GM23338 (cell line): ENCODE results near the gene TEKTIP1. TPM values are rescaled to one million over a fixed set of nuclear protein-coding genes. Genes with fewer than 3 reads are reported as not detected.

Experiments
- ATAC-seq: fragments of 200-7000 bp; cut with Tn5 transposase; 3 replicates; pipeline ENCODE4 v1.9.1; 2020
- DNase-seq: peaks from one replicate; pipeline ENCODE4 v3.0.0-alpha.2; 2015; ENCODE audit warnings: low spot score
- H2AFZ ChIP-seq: fragments of 200-600 bp; sonication (generic); 2 replicates; pipeline ENCODE4 v1.8.0; 2016; ENCODE audit warnings: antibody characterized with exemption, mild to moderate bottlenecking, moderate library complexity
- H3F3A ChIP-seq: fragments of 200-600 bp; sonication (generic); replicated peaks from 2 replicates; pipeline ENCODE4 v1.8.0; 2017; ENCODE audit warnings: antibody characterized with exemption, mixed run types, low read depth
- H3K27ac ChIP-seq: fragments of 200-600 bp; sonication (generic); 2 replicates; pipeline ENCODE4 v1.6.1; 2016; ENCODE audit warnings: low read depth
- H3K27me3 ChIP-seq: fragments of 200-600 bp; sonication (generic); 2 replicates; pipeline ENCODE4 v1.8.0; 2016; ENCODE audit warnings: mild to moderate bottlenecking, mixed run types, moderate library complexity; ENCODE audit not compliant: insufficient read depth
- H3K36me3 ChIP-seq: fragments of 200-600 bp; sonication (generic); 2 replicates; pipeline ENCODE4 v1.8.0; 2016; ENCODE audit warnings: mild to moderate bottlenecking; ENCODE audit not compliant: insufficient read depth
- H3K4me1 ChIP-seq: fragments of 200-600 bp; sonication (generic); 2 replicates; pipeline ENCODE4 v1.8.0; 2016; ENCODE audit warnings: mild to moderate bottlenecking, moderate library complexity; ENCODE audit not compliant: insufficient read depth
- H3K4me2 ChIP-seq: fragments of 200-600 bp; sonication (generic); 2 replicates; pipeline ENCODE4 v1.7.1; 2017; ENCODE audit warnings: mixed run types
- H3K4me3 ChIP-seq: fragments of 200-600 bp; sonication (generic); 2 replicates; pipeline ENCODE4 v1.6.1; 2016; ENCODE audit warnings: mixed run types
- H3K79me2 ChIP-seq: fragments of 200-600 bp; sonication (generic); replicated peaks from 2 replicates; pipeline ENCODE4 v1.8.0; 2017; ENCODE audit warnings: mild to moderate bottlenecking; ENCODE audit not compliant: insufficient read depth
- H3K9me2 ChIP-seq: fragments of 200-600 bp; sonication (generic); 2 replicates; pipeline ENCODE4 v1.8.0; 2017; ENCODE audit not compliant: insufficient read depth
- H4K20me1 ChIP-seq: fragments of 200-600 bp; sonication (generic); replicated peaks from 2 replicates; pipeline ENCODE4 v1.8.0; 2017; ENCODE audit warnings: mild to moderate bottlenecking; ENCODE audit not compliant: insufficient read depth
- H3K27ac Mint-ChIP-seq: 2 replicates; pipeline ENCODE4 v1.8.0; 2020; ENCODE audit warnings: inconsistent platforms, mild to moderate bottlenecking, moderate library complexity, mixed read lengths
- H3K27me3 Mint-ChIP-seq: 3 replicates; pipeline ENCODE4 v1.8.0; 2022; ENCODE audit warnings: low read depth, mild to moderate bottlenecking, moderate library complexity, mixed read lengths, inconsistent platforms; ENCODE audit not compliant: insufficient read depth, poor library complexity
- H3K36me3 Mint-ChIP-seq: 3 replicates; pipeline ENCODE4 v1.8.0; 2021; ENCODE audit warnings: low read depth, mild to moderate bottlenecking, inconsistent platforms, moderate library complexity, mixed read lengths
- H3K4me1 Mint-ChIP-seq: 3 replicates; pipeline ENCODE4 v1.8.0; 2020; ENCODE audit warnings: mild to moderate bottlenecking, inconsistent platforms, mixed read lengths
- H3K4me3 Mint-ChIP-seq: 3 replicates; pipeline ENCODE4 v1.8.0; 2021; ENCODE audit warnings: moderate library complexity, mild to moderate bottlenecking, inconsistent platforms, mixed read lengths
- H3K9me3 Mint-ChIP-seq: 3 replicates; pipeline ENCODE4 v1.8.0; 2020; ENCODE audit warnings: moderate library complexity, mild to moderate bottlenecking, inconsistent platforms, mixed read lengths
- EZH2phosphoT487 ChIP-seq: fragments of 200-600 bp; sonication (generic); IDR thresholded peaks from one replicate; pipeline ENCODE4 v1.8.1; 2018; ENCODE audit warnings: antibody characterized with exemption; ENCODE audit not compliant: unreplicated experiment
- JUNB ChIP-seq: IDR thresholded peaks from one replicate; pipeline ENCODE4 v1.6.1; 2016; ENCODE audit warnings: antibody characterized with exemption; ENCODE audit not compliant: unreplicated experiment
- NANOG ChIP-seq: IDR thresholded peaks from 2 replicates; pipeline ENCODE4 v1.6.1; 2016; ENCODE audit warnings: antibody characterized with exemption, borderline replicate concordance
- STAT1 ChIP-seq: IDR thresholded peaks from one replicate; pipeline ENCODE4 v1.6.1; 2016; ENCODE audit warnings: antibody characterized with exemption; ENCODE audit not compliant: unreplicated experiment
- ZNF114 ChIP-seq: fragments of 250-450 bp; sonication (Bioruptor Pico); IDR thresholded peaks from 2 replicates; pipeline ENCODE4 v1.5.0; 2020; ENCODE audit warnings: mild to moderate bottlenecking, moderate library complexity
- ZNF462 ChIP-seq: fragments of 250-450 bp; sonication (Bioruptor Pico); IDR thresholded peaks from 2 replicates; pipeline ENCODE4 v1.5.0; 2020; ENCODE audit warnings: mild to moderate bottlenecking, moderate library complexity
- polyA plus RNA-seq: library from polyadenylated mRNA; unstranded; fragments of >200 nt; fragmentation: Nextera tagmentation; extraction: Ambion mirVana; gene quantifications from 2 replicates; pipeline ENCODE4 v1.2.1, GENCODE V29; 2016
- total RNA-seq: library from RNA; depleted of rRNA; stranded (reverse); fragments of >200 nt; shearing (Covaris generic); gene quantifications from 2 replicates; pipeline ENCODE4 v1.2.3, GENCODE V29; 2014
- TF ChIP-seq, protein P1 (sequence below), 2 experiments: fragments of 200-600 bp in 1 of 2; sonication (generic) in 1 of 2; conservative IDR thresholded peaks; 2 replicates each; pipeline versions ENCODE4 v1.5.1 to v1.6.1; 2016 to 2017; ENCODE audit warnings: antibody characterized with exemption in 2 of 2, low read depth in 2 of 2, mild to moderate bottlenecking in 2 of 2, moderate library complexity in 1 of 2
- TF ChIP-seq, protein P2 (sequence below): IDR thresholded peaks from one replicate; pipeline ENCODE4 v1.6.1; 2018; ENCODE audit warnings: antibody characterized with exemption; ENCODE audit not compliant: unreplicated experiment

Gene TEKTIP1
- total and polyA plus RNA-seq, 2 experiments from 2014 or later, result not detected

DNA sequence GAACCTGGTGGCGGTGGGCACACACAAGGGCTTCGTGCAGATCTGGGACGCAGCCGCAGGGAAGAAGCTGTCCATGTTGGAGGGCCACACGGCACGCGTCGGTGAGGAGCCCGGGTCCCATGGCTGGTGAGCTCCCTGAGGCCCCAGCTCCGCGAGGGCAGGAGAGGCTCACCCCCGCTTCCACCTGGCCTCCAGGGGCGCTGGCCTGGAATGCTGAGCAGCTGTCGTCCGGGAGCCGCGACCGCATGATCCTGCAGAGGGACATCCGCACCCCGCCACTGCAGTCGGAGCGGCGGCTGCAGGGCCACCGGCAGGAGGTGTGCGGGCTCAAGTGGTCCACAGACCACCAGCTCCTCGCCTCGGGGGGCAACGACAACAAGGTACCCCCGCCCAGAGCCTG lies 7.3 kb upstream of the TEKTIP1 start (continued):
- no peak for TF ChIP-seq EZH2phosphoT487

- ATAC-seq, result no peak
- no peak overlapping the region for H3K27ac Mint-ChIP-seq
- Histone ChIP-seq H3K4me1 (no peaks in the 10 kb centered on the region), H3K9me2 (no peaks in the 10 kb centered on the region), H3K79me2 (no peaks in the 10 kb centered on the region), H3K27me3 (no peaks in the 10 kb centered on the region), H3K4me2 (no peak overlapping the region), H3K27ac (no peak overlapping the region), H3F3A (no peaks in the 10 kb centered on the region), H4K20me1 (no peaks in the 10 kb centered on the region), H3K36me3 (no peaks in the 10 kb centered on the region), H2AFZ (no peak overlapping the region), H3K4me3 (no peak overlapping the region)
- peaks cover 26% of the 10 kb centered on the region for H3K36me3 Mint-ChIP-seq
- TF ChIP-seq JUNB (no peak), ZNF114 (no peak), NANOG (no peak)
- TF ChIP-seq, protein P1, sequence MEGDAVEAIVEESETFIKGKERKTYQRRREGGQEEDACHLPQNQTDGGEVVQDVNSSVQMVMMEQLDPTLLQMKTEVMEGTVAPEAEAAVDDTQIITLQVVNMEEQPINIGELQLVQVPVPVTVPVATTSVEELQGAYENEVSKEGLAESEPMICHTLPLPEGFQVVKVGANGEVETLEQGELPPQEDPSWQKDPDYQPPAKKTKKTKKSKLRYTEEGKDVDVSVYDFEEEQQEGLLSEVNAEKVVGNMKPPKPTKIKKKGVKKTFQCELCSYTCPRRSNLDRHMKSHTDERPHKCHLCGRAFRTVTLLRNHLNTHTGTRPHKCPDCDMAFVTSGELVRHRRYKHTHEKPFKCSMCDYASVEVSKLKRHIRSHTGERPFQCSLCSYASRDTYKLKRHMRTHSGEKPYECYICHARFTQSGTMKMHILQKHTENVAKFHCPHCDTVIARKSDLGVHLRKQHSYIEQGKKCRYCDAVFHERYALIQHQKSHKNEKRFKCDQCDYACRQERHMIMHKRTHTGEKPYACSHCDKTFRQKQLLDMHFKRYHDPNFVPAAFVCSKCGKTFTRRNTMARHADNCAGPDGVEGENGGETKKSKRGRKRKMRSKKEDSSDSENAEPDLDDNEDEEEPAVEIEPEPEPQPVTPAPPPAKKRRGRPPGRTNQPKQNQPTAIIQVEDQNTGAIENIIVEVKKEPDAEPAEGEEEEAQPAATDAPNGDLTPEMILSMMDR (conservative IDR thresholded peaks at IDR 0.05; ENCODE audit: low read depth in 2 of 2), result no peak
- H3K9me3 Mint-ChIP-seq, result no peaks in the 10 kb centered on the region
- DNase-seq, result no peak
- no peak overlapping the region for H3K4me3 Mint-ChIP-seq
- peaks cover 9% of the 10 kb centered on the region for H3K27me3 Mint-ChIP-seq
- H3K4me1 Mint-ChIP-seq, result no peaks in the 10 kb centered on the region
Observed at GRCh38 chr19:3532154-3532786, 6.7 kb upstream of the TEKTIP1 start.

GRCh38 chr19:3533033-3533432 lies 5.9 kb upstream of the TEKTIP1 start:
- no peak for ATAC-seq
- H3F3A ChIP-seq, result no peaks in the 10 kb centered on the region
- no peaks in the 10 kb centered on the region for H3K4me1 Mint-ChIP-seq
- H3K4me2 ChIP-seq, result no peak overlapping the region
- no peak overlapping the region for H3K27ac ChIP-seq
- H3K4me3 Mint-ChIP-seq, result no peak overlapping the region
- no peaks in the 10 kb centered on the region for H3K4me1 ChIP-seq
- H3K36me3 ChIP-seq, result no peaks in the 10 kb centered on the region
- H2AFZ ChIP-seq, result no peak overlapping the region
- H3K79me2 ChIP-seq, result no peaks in the 10 kb centered on the region
- no peaks in the 10 kb centered on the region for H3K27me3 ChIP-seq
- H3K4me3 ChIP-seq, result no peak overlapping the region
- H3K27me3 Mint-ChIP-seq, result peaks cover 16% of the 10 kb centered on the region
- H3K9me3 Mint-ChIP-seq, result no peaks in the 10 kb centered on the region
- H3K36me3 Mint-ChIP-seq, result peaks cover 27% of the 10 kb centered on the region
- no peak overlapping the region for H3K27ac Mint-ChIP-seq
- no peak for DNase-seq
- H4K20me1 ChIP-seq, result no peaks in the 10 kb centered on the region; the same call in 1 of the 2 replicates
- H3K9me2 ChIP-seq, result no peaks in the 10 kb centered on the region
- TF ChIP-seq EZH2phosphoT487 (no peak), NANOG (no peak), ZNF114 (no peak), ZNF462 (CRISPR knock-in tag) (no peak), STAT1 (no peak)
- TF ChIP-seq, protein P2, sequence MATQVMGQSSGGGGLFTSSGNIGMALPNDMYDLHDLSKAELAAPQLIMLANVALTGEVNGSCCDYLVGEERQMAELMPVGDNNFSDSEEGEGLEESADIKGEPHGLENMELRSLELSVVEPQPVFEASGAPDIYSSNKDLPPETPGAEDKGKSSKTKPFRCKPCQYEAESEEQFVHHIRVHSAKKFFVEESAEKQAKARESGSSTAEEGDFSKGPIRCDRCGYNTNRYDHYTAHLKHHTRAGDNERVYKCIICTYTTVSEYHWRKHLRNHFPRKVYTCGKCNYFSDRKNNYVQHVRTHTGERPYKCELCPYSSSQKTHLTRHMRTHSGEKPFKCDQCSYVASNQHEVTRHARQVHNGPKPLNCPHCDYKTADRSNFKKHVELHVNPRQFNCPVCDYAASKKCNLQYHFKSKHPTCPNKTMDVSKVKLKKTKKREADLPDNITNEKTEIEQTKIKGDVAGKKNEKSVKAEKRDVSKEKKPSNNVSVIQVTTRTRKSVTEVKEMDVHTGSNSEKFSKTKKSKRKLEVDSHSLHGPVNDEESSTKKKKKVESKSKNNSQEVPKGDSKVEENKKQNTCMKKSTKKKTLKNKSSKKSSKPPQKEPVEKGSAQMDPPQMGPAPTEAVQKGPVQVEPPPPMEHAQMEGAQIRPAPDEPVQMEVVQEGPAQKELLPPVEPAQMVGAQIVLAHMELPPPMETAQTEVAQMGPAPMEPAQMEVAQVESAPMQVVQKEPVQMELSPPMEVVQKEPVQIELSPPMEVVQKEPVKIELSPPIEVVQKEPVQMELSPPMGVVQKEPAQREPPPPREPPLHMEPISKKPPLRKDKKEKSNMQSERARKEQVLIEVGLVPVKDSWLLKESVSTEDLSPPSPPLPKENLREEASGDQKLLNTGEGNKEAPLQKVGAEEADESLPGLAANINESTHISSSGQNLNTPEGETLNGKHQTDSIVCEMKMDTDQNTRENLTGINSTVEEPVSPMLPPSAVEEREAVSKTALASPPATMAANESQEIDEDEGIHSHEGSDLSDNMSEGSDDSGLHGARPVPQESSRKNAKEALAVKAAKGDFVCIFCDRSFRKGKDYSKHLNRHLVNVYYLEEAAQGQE, result no peak
